Natural killer cell (primary cell): Measurements from ENCODE around the gene ABHD14A. TPM values are rescaled to one million over a fixed set of nuclear protein-coding genes. Genes with fewer than 3 reads are reported as not detected.

Experiments
- ATAC-seq, 3 donors: fragments of 150-1000 bp in 2 of 3; fragments of 200-7000 bp in 1 of 3; cut with Tn5 transposase; 1 replicate in 1 of 3; 2 replicates in 2 of 3; pipeline ENCODE4 v1.10.0; 2021; ENCODE audit warnings: mild to moderate bottlenecking in 2 of 3, moderate library complexity in 2 of 3
- DNase-seq, 2 donors: peaks; one replicate each; pipeline versions ENCODE4 v3.0.0 to v3.0.0-alpha.2; 2013 to 2021; ENCODE audit warnings: mixed read lengths in 1 of 2
- H3K27ac ChIP-seq: one replicate; pipeline ENCODE4 v1.5.1; 2013; ENCODE audit warnings: mild to moderate bottlenecking, low read length
- H3K27me3 ChIP-seq: one replicate; pipeline ENCODE4 v1.6.1; 2013; ENCODE audit warnings: low read length; ENCODE audit not compliant: control insufficient read depth, insufficient read depth
- H3K36me3 ChIP-seq: one replicate; pipeline ENCODE4 v1.6.1; 2013; ENCODE audit warnings: low read length; ENCODE audit not compliant: control insufficient read depth, insufficient read depth
- H3K4me1 ChIP-seq: one replicate; pipeline ENCODE4 v1.6.1; 2013; ENCODE audit warnings: low read length; ENCODE audit not compliant: control insufficient read depth, insufficient read depth
- H3K4me3 ChIP-seq: one replicate; pipeline ENCODE4 v1.5.1; 2013; ENCODE audit warnings: low read length
- H3K9me3 ChIP-seq: one replicate; pipeline ENCODE4 v1.6.1; 2013; ENCODE audit warnings: low read length; ENCODE audit not compliant: control insufficient read depth, insufficient read depth
- H3K27ac Mint-ChIP-seq, 2 donors: one replicate each; pipeline ENCODE4 v1.8.0; 2022; ENCODE audit warnings: mild to moderate bottlenecking in 2 of 2, mixed read lengths in 2 of 2, moderate library complexity in 1 of 2
- H3K27me3 Mint-ChIP-seq, 2 donors: one replicate each; pipeline ENCODE4 v1.8.0; 2022; ENCODE audit warnings: low read depth in 2 of 2, mixed read lengths in 2 of 2
- H3K36me3 Mint-ChIP-seq: one replicate; pipeline ENCODE4 v1.8.0; 2022; ENCODE audit warnings: mixed read lengths
- H3K4me1 Mint-ChIP-seq, 2 donors: one replicate each; pipeline ENCODE4 v1.8.0; 2022; ENCODE audit warnings: mixed read lengths in 2 of 2
- H3K4me3 Mint-ChIP-seq: one replicate; pipeline ENCODE4 v1.8.0; 2022; ENCODE audit warnings: mild to moderate bottlenecking, moderate library complexity, mixed read lengths
- H3K9me3 Mint-ChIP-seq, 2 donors: one replicate each; pipeline ENCODE4 v1.8.0; 2022; ENCODE audit warnings: mixed read lengths in 2 of 2
- CTCF ChIP-seq: fragments of 200-600 bp; IDR thresholded peaks from one replicate; pipeline ENCODE4 v1.8.0; 2022; ENCODE audit warnings: antibody characterized with exemption
- WGBS: methylation state at CpG from one replicate; pipeline ENCODE4 v1.1.7; 2013; ENCODE audit warnings: missing lambda C conversion rate; ENCODE audit not compliant: insufficient coverage; 5-methylcytosine and 5-hydroxymethylcytosine counted together
- intact Hi-C: fragments of 100-400 bp; cut with micrococcal nuclease; formaldehyde crosslinking; loops from one replicate; pipeline ENCODE4 v1.14.2; 2022
- total RNA-seq, 4 donors: library from RNA; stranded (reverse); fragments of 120-200 nt in 1 of 4; gene quantifications; one replicate each; pipeline versions ENCODE4 v1.2.3 to v1.2.4, GENCODE V29; 2013 to 2022

ABHD14A gene
- total RNA-seq, 3 donors from 2014 or later (not counting 1 experiment from before 2014, with no cell fraction given): 12.0 to 14.7 (median 13.4) TPM

- H3K27ac Mint-ChIP-seq: peak overlapping the region; percentile 86 to 90
Measured at GRCh38 chr3:51974277-51974962, 444 bp upstream of the ABHD14A start.

GRCh38 chr3:51975852-51976549 is 1.1 kb downstream of the ABHD14A start:
- WGBS: 52% methylated on average over 46 of the region's 46 CpGs
- peaks cover 42% of the 10 kb centered on the region for H3K4me1 ChIP-seq
- Mint-ChIP-seq H3K4me3 (peak overlapping the region; percentile 81), H3K4me1 (peaks cover 27 to 40% of the 10 kb centered on the region in 2 donors), H3K27me3 (no peaks in the 10 kb centered on the region), H3K36me3 (no peaks in the 10 kb centered on the region), H3K9me3 (no peaks in the 10 kb centered on the region), H3K27ac (peak overlapping the region; percentile 63 to 90)
- DNase-seq: peak in 1 of 2 donors; percentile 57
- H3K36me3 ChIP-seq: peaks cover 2% of the 10 kb centered on the region
- TF ChIP-seq CTCF: no peak
- ATAC-seq: no peak
- H3K27ac ChIP-seq: no peak overlapping the region
- no peaks in the 10 kb centered on the region for H3K27me3 ChIP-seq
- H3K9me3 ChIP-seq: no peaks in the 10 kb centered on the region
- H3K4me3 ChIP-seq: peak overlapping the region; percentile 87
- intact Hi-C loops: loop anchor here (2.0 kb wide), 1 partner anchor 19 kb away; the partner anchor contains the start of gene RPL29

More at GRCh38 chr3:51974277-51974962, 444 bp upstream of the ABHD14A start:
- Histone ChIP-seq H3K36me3 (no peaks in the 10 kb centered on the region), H3K4me3 (peak overlapping the region; percentile 87), H3K27ac (peak overlapping the region; percentile 53), H3K4me1 (peaks cover 41% of the 10 kb centered on the region), H3K27me3 (no peaks in the 10 kb centered on the region), H3K9me3 (no peaks in the 10 kb centered on the region)
- Mint-ChIP-seq H3K36me3 (no peaks in the 10 kb centered on the region), H3K4me1 (peaks cover 27 to 36% of the 10 kb centered on the region in 2 donors), H3K4me3 (peak overlapping the region; percentile 99), H3K27me3 (no peaks in the 10 kb centered on the region), H3K9me3 (no peaks in the 10 kb centered on the region)
- peak; percentile 50 for TF ChIP-seq CTCF
- 22% methylated on average over 30 of the region's 30 CpGs for WGBS
- intact Hi-C loops: loop anchor here (1.0 to 2.0 kb wide), 3 partner anchors 8 to 32 kb away; partner anchors contain the start of genes PARP3 and RPL29
- peak; percentile 11 to 18 (median 12) for ATAC-seq
- no peak for DNase-seq

- H3K4me3 Mint-ChIP-seq: peak overlapping the region; percentile 64
- H3K4me1 ChIP-seq: peaks cover 57% of the 10 kb centered on the region
Measured at GRCh38 chr3:51977446-51978142, 2.7 kb downstream of the ABHD14A start.

More at GRCh38 chr3:51977446-51978142, 2.7 kb downstream of the ABHD14A start:
- TF ChIP-seq CTCF: no peak
- H3K27me3 Mint-ChIP-seq: no peaks in the 10 kb centered on the region
- DNase-seq (peak in 1 of 2 donors; percentile 71), ATAC-seq (peak in 1 of 3 donors; percentile 39)
- Histone ChIP-seq H3K27me3 (no peaks in the 10 kb centered on the region), H3K27ac (peak overlapping the region; percentile 22), H3K36me3 (peaks cover 2% of the 10 kb centered on the region), H3K4me3 (no peak overlapping the region), H3K9me3 (no peaks in the 10 kb centered on the region)
- H3K27ac Mint-ChIP-seq: peak overlapping the region; percentile 52 to 63
- intact Hi-C loops: no loop called here
- peaks cover 32 to 51% of the 10 kb centered on the region in 2 donors for H3K4me1 Mint-ChIP-seq
- no peaks in the 10 kb centered on the region for H3K36me3 Mint-ChIP-seq
- H3K9me3 Mint-ChIP-seq: no peaks in the 10 kb centered on the region
- WGBS: 65% methylated on average over 8 of the region's 9 CpGs
